ENCODE measurements around the gene SEC24D. TPM values are rescaled to one million over a fixed set of nuclear protein-coding genes. Genes with fewer than 3 reads are reported as not detected.

SEC24D gene
- total RNA-seq, 1 donor from 2014 or later = 26.0 TPM

- no peak overlapping the region for H3K27ac Mint-ChIP-seq (ENCODE audit: unreplicated experiment)
- no peak overlapping the region for H3K4me3 Mint-ChIP-seq (ENCODE audit: unreplicated experiment)
- H3K9me3 Mint-ChIP-seq (ENCODE audit: unreplicated experiment) = no peaks in the 10 kb centered on the region
- H3K36me3 Mint-ChIP-seq (ENCODE audit: unreplicated experiment) = no peaks in the 10 kb centered on the region
- DNase-seq = no peak
- H3K4me1 Mint-ChIP-seq (ENCODE audit: low read depth, unreplicated experiment) = no peaks in the 10 kb centered on the region
- no peak for TF ChIP-seq CTCF (IDR thresholded peaks at IDR 0.05; ENCODE audit: partially characterized antibody, unreplicated experiment)
- peaks cover 3% of the 10 kb centered on the region for H3K27me3 Mint-ChIP-seq (ENCODE audit: unreplicated experiment)
Measured at GRCh38 chr4:118676128-118676527, 159.8 kb downstream of the SEC24D start.

Other genes starting within 250 kb of the SEC24D start
- gene METTL14, start 150.7 kb downstream of the SEC24D start, total RNA-seq (ENCODE audit: unreplicated experiment) = 46.4 TPM
- 2.9 TPM for gene SYNPO2, start 52.7 kb upstream of the SEC24D start, total RNA-seq (ENCODE audit: unreplicated experiment)